Stimulated activated CD8-positive, alpha-beta memory T cell treated with anti-CD3 and anti-CD28 coated beads, Interleukin-15, amount 100 ng/mL, for 4 hours (primary cell): Measurements from ENCODE around the gene PARD3B.

Experiments used
- DNase-seq, 2 donors: peaks; one replicate each; pipeline ENCODE4 v3.0.0-alpha.2; 2020; ENCODE audit warnings: low read depth in 2 of 2

Gene PARD3B

GRCh38 chr2:205347899-205348298 is 802.6 kb downstream of the PARD3B start:
- no peak for DNase-seq

DNA sequence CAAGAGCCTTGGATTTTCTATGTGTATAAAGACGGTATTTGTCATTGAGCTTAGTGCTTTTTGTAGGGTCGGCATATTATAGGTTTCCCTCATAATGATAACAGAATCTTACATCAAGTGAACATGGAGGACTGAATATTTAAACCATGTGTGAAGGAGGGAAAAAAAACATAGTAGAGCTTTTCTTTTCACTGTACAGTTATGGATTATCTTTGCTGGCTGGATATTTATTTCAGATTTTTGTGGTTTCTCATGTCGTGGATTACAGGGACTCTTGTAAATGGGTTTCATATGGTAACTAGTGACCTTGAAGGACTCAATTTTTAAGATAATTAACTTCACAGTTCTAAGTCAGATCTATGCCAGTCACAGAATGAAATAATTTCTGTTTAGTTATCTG is 806.8 kb downstream of the PARD3B start:
- no peak for DNase-seq

- DNase-seq = no peak
Observed at GRCh38 chr2:205352593-205352992, 807.3 kb downstream of the PARD3B start.

DNA sequence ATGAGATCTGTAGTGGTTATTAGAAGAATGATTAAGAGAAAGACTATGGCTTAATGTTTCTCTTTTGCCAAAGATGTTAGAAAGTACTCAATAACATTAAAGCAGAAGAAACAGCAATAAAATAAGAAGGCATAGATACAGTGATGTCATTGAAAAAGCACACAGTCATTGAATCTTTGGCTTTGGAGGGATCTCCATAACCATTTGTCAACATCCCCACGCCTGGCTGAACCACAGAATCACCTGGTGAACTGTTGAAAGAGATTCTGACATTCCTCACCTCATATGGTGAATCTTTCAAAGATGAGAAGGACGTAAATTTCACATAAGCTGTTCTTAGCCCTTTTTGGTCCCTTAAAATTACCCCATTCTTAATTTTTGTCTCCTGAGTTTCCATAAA is 812.5 kb downstream of the PARD3B start:
- no peak for DNase-seq

DNA sequence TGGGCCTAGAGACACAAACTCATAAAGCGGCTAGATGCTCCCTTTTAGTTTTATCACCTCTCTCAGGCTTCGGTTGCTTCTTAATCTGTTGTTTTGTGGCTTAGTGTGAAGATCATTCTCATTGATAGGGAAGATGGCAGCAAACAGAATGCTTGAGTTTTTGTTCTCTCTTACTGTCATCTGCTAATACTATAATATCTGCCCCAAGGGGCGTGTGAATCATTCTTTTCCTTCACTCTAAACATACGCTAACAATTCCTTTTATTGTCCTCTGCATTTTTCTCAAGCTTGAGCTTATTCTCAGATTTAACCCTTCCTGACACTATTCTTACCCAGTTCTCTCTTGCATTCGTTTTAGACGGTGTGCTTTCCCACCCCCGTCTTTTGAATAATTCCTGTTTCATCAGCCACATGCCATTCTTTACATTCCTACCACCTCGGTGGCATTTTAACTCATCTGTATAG is 813.1 kb downstream of the PARD3B start:
- DNase-seq = no peak

DNA sequence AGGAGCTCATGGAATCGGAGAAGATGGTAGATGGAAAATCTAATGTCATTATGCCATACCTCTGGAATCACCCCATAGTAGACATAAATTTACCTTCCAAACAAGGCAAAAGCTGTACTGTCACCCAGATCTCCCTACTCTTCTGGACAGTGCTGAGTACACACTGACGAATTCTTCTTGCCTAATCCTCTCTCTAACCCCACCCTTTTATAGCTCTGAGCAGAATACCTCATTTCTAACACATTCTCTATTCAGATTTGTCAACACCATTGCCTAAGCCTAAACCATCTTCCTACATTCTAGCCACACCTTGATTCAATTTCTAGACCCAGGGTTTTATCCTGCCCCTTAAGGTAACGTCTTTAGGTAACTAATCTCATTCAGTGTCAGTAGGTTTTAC is 816.0 kb downstream of the PARD3B start:
- DNase-seq = no peak

- no peak for DNase-seq
Observed at GRCh38 chr2:205361970-205362369, 816.7 kb downstream of the PARD3B start.

GRCh38 chr2:205364261-205364660 is 819.0 kb downstream of the PARD3B start:
- no peak for DNase-seq

GRCh38 chr2:205366336-205367060 is 821.2 kb downstream of the PARD3B start:
- no peak for DNase-seq

DNA sequence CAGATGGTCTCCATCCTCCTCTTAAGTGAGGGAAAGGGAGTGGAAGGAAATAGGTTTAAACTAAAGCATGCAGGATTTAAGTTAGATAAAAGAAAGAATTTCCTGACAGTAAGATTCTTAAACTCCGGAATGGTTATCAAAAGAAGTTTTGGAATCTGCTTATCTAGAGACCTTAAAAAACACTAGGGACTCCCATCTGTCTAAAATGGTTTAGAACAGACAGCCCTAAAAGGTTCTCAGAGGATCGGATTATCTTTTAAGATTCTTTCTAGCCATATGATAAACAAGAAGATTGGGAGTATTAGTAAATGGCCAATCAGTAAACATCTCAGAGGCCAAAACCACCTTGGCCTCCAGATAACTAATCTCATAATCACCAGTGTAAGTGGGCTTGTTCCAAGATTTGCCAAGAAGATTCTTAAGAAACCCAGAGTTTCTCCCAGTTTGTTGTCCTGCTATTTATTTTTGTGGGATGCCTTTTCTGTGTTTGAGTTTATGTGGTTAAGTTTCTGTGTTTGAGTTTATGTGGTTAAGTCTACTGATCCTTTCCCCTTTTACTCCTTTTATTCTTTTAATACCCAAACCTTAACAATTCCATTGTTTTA is 822.2 kb downstream of the PARD3B start:
- no peak for DNase-seq

DNA sequence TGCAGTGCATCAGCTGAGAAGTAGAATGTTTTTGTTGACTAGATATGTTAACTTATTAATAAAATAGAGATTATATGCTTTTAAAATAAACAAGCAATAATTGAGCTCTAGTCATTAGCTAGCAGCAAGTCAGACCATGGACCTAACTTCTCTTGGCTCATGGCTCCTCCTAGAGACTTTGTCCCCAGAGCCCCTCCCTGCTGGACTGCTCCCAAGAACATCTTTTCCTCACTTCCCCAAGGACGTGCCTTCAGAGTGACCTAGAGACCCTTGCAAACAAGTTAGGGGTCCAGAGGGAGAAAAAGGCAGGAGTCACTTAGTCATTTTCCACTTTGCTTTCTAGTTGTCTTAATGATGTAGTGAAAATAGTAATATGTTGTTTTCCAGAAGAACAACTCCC is 824.5 kb downstream of the PARD3B start:
- no peak for DNase-seq

DNA sequence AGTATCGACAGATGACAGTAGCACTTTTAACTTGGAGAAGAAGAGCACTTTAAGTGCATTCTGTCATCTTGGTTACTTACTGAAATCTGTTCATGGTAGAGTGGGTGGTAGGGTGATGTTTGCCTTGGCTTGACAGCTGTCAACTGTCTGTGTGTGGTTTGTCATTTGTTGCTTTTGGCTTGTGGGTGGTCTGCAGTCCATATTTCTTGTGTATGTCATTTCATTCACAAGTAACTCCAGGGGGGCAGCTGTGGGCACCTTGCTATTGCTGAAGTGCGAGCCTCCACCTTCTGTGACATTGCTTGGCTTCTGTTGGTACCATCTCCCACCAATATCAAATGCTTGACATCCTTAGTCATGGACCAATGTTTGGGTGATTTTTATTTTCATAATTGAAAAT is 825.5 kb downstream of the PARD3B start:
- DNase-seq = no peak

- no peak for DNase-seq
Observed at GRCh38 chr2:205372141-205372540, 826.9 kb downstream of the PARD3B start.

GRCh38 chr2:205375461-205376448 is 830.5 kb downstream of the PARD3B start:
- DNase-seq = no peak

DNA sequence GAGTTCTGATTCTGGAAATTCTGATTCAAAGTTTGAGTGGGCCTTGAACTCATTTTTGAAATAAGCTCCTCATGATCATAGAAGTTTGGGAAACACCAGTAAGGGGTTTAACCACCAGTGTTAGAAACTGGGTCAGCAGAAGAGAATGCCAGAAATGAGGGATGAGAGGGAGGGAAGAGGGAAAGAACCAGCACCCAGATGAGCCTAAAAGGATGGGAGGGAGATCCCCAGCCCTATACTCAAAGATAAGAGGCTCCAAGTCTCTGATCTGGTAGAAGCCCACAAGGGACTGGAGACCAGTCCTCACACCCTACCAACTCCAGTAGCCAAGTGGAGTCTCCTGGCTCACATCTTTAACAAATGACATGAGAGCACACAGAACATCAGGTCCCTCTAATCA is 832.0 kb downstream of the PARD3B start:
- no peak for DNase-seq

DNA sequence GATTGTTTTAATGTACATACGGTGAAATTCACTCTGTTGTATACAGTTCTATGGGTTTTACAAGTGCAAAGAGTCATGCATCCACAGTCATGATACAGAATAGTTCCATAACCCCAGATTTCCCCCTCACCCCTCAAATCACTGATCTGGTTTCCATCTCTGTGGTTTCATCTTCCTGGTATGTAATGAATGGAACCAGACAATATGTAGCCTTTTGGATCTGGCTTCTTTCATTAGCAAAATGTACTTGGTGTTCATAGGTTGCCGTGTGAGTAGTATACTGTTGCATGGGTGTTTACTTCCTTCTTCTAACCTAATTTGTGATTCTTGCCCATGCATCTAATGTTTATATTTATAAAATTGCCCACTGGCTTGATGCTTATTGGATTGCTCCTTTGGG is 838.3 kb downstream of the PARD3B start:
- no peak for DNase-seq

GRCh38 chr2:205386109-205386508 is 840.8 kb downstream of the PARD3B start:
- DNase-seq = no peak

- DNase-seq = no peak
Observed at GRCh38 chr2:205387350-205388055, 842.2 kb downstream of the PARD3B start.

DNA sequence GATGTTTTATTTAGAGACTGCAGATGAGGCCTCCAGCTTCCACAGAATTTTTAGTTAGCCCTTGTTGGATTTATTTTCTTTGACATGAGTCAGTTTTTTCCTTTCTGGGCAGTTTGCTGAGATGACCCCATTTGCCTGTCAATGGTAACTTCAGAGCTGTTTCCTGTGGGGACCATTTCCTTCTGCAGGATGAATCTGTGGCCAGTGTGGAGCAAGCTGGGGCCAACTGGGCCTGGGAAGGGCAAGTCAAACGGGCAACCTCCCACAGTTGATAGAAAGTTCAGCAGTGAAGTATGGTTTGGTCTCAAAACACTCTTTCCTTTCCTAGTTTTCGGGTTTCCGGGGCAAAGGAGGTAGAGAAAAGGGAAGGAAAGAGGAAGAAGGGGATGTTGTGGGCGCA is 845.6 kb downstream of the PARD3B start:
- no peak for DNase-seq

DNA sequence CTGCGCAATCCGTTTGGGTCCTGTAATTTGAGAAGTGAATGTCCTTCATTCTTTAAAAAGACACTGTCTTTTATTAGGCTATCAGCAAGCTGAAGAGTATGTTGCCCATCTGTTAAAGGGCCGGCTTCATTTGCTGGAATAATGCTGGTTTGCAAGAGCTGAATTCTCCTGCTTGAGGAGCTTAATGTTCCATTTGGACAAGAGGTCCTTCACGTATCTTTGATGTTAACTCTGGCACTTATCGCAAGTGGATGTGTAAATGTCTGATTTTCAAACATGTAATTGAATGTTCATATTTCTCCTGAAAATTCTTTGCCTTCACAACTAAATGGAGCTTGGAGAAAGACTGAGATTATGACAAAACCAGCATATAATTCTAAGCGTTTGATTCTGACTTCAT is 856.2 kb downstream of the PARD3B start:
- no peak for DNase-seq

- no peak for DNase-seq
Observed at GRCh38 chr2:205402011-205402410, 856.7 kb downstream of the PARD3B start.
